ENCODE data around the gene PRDM7.
"Not testable (repeated sequence)": the region's sequence is repeated elsewhere in the genome, so short reads cannot be mapped to it uniquely, and the experiment has no call there.

PRDM7 gene

DNA sequence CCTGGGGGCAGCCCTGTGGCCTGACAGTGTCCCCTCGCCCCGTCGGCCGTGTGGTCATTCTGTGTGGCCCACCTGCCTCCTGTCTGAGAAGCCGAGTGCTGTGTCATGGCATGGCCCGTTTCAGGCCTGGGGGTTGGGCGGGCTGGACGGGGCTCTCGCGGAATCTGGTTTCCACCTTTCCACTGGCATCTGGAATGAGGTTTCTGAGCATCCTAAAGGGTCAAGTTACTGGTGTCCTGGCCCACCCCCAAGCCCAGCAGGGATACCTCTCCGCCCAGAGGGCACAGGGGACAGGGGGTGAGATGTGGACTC lies 65.7 kb downstream of the PRDM7 start:
- DNase-seq: no peak

GRCh38 chr16:90010676-90011507 lies 66.2 kb downstream of the PRDM7 start:
- DNase-seq: no peak

DNA sequence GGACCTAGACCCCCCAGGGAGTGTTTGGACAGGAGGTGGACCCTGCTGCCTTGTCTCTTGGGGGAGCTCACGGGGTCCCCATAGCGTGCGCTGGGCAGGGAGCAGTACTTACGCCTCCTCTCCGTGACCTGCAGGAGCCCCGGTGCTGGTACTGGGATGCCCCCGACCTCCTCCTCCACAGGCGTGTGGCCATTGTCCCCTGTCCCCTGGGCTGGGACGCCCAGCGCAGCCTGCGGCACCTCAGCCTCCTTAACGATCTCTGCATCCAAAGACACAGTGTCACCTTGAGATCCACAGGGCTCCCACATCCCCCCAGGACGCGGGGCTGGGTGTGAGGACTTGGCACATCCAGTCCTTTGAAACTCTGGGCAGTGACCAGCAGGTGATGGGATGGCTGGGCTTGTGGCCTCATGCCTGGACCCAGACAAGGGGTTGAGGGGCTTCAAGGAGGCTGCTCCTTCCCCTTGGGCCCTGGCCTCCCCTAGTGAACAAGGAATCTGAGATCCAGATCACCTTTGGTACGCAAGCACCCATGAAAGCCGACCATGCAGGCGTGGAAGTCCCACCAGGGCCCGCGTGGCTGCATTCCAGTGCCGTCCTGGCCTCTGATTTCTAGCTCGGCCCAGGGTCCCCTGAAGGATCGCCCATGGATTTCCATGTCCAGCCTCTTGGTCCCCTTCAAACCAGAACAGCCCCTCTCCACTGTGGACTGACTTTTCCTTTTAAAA lies 67.8 kb downstream of the PRDM7 start:
- DNase-seq: no peak

DNA sequence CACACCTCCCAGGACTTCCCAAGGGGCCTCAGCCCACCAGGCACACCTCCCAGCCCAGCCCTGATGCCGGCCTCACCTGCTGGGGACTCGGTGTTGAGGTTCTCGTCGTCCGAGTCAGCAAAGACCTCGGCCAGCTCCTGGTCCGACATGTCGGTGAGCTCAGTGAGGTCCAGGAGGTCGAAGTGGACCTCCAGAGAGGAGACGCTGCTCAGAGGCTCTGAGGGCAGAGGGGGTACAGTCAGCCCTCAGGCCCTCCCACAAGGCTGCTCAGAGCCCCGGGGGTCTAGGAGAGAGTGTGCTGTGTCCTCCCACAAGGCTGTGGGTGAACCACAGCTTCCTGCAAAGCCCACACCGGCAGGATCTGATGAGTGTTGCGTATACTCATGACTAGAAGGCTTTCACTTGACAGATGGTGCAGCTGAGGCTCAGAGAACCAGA lies 68.4 kb downstream of the PRDM7 start:
- DNase-seq: no peak

DNA sequence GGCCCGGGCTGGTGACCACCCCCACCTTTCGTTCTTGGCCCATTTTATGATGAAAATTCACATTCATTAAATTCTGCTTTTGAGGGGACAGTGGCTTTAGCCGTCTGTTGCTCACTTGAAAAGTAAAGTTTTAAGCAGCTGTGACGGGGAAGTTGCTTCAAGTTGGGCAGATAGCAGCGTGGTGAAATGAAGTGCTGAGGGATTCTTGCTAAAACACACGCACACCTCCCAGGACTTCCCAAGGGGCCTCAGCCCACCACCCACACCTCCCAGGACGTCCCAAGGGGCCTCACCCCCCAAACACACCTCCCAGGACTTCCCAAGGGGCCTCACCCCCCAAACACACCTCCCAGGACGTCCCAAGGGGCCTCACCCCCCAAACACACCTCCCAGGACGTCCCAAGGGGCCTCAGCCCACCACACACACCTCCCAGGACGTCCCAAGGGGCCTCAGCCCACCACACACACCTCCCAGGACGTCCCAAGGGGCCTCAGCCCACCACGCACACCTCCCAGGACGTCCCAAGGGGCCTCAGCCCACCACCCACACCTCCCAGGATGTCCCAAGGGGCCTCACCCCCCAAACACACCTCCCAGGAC lies 69.4 kb downstream of the PRDM7 start:
- DNase-seq: not testable (repeated sequence)

GRCh38 chr16:90007015-90007414 lies 70.1 kb downstream of the PRDM7 start:
- no peak for DNase-seq

All from NCI-H2107 (cell line).